Posterior vena cava (tissue), 2 donors: ENCODE measurements around the gene ZNF467. TPM values are rescaled to one million over a fixed set of nuclear protein-coding genes. Genes with fewer than 3 reads are reported as not detected.

ENCODE experiments used
- DNase-seq: peaks from one replicate; pipeline ENCODE4 v3.0.0-alpha.2; 2020; ENCODE audit warnings: low spot score
- intact Hi-C, 2 donors: fragments of 100-400 bp; cut with DNase I; formaldehyde crosslinking; loops; one replicate each; pipeline versions ENCODE4 v1.14.1 to v1.14.2; 2022 to 2023
- total RNA-seq, 2 donors: library from RNA; stranded (reverse); fragmentation: NEBNext Ultra II Directional; extraction: Animal tissue kit (Norgen Biotek cat#: 25700); gene quantifications; one replicate each; pipeline ENCODE4 v1.2.1, GENCODE V29; 2021
- donor health status: DM: yes; HTN: yes; CAD: no.
- donor health status: DM: yes; HTN: yes; CAD: no.

ZNF467 gene
- total RNA-seq, 2 donors from 2014 or later = 10.9 to 12.0 TPM

DNA sequence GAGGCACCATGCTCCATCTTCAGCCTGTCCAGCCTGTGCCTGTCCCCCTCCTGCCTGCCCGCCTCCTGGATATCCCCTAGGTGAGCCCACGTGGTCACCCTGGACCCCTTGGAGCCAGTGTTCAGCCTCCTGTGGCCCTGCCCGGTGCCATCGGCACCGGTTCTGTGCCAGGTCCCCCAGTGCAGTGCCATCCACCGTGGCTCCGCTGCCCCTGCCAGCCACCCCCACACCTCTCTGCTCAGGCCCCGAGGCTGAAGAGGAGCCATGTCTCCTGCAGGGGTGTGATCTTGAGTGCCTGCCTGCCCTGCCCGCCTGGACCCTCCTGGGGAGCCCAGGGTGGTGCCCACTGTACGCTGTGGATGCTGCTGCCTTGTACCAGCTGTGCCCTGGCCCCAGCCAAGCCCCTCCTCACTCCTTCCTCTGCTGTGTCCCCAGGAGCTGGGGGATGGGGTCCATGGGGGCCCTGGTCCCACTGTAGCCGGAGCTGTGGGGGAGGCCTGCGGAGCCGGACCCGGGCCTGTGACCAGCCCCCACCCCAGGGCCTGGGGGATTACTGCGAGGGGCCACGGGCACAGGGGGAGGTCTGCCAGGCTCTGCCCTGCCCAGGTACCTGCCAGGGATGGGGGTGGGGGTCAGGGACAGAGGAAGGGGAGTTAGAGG, 38.6 kb upstream of the ZNF467 start:
- intact Hi-C loops = no loop called here
- DNase-seq = no peak

DNA sequence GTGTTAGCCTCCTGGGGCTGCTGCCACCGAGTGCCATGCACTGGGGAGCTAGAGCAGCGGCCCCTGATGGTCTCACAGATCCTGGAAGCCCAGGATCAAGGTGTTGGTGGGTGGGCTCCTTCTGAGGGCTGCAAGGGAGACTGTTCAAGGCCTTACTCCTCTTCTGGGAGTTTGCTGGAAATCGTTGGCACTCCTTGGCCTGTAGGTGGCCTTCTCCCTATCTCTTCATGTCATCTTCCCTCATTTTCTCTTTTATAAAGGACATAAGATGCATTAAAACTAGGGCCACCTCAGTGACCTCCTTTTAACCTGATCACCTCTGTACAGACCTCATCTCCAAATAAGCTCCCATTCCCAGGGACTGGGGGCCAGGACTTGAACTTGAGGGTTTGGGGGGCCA, 37.8 kb upstream of the ZNF467 start:
- DNase-seq = no peak
- intact Hi-C loops = no loop called here

DNA sequence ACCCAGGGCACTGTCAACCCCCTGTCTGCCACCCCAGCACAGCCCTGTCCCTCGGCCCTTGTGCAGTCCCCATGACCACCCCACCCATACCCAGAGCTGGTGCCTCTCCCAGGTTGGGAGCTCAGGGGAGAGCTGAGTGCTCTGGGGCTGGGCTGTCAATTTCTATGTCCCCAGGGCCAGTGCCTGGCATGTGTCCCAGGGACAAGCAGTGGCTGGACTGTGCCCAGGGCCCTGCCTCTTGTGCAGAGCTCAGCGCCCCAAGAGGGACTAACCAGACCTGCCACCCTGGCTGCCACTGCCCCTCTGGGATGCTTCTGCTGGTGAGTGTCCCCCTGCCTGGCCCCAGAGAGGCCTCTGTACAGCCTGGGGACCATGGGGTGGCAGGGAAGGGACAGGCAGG, 35.8 kb upstream of the ZNF467 start:
- intact Hi-C loops = no loop called here
- no peak for DNase-seq

DNA sequence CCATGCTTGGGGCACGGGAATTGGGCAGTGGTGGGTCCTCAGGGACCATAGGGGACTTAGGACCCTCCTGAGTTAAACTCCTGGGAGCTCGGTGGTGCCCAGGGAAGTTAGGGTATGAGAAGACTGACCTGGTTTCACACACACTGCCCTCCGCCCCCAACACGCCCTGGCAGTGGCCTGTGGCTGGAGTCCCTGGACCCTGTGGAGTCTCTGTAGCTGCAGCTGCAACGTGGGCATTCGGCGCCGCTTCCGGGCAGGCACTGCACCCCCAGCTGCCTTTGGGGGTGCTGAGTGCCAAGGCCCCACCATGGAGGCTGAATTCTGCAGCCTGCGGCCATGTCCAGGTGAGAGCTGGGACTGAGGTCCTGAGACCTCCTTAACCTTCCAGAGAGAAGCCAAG, 34.9 kb upstream of the ZNF467 start:
- intact Hi-C loops = no loop called here
- no peak for DNase-seq

DNA sequence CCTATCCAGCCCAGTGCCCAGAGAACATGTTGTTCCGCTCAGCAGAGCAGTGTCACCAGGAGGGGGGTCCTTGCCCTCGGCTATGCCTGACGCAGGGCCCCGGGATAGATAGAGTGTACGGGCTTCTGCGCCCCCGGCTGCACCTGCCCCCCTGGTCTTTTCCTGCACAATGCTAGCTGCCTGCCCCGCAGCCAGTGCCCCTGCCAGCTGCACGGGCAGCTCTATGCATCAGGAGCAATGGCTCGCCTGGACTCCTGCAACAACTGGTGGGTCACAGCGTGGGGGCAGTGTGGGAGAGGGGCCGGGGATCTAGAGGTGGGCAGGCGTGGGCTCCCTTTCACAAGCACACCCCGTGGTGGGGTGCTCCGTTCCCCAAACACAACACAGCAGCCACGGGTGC, 33.3 kb upstream of the ZNF467 start:
- no peak for DNase-seq
- intact Hi-C loops = no loop called here

DNA sequence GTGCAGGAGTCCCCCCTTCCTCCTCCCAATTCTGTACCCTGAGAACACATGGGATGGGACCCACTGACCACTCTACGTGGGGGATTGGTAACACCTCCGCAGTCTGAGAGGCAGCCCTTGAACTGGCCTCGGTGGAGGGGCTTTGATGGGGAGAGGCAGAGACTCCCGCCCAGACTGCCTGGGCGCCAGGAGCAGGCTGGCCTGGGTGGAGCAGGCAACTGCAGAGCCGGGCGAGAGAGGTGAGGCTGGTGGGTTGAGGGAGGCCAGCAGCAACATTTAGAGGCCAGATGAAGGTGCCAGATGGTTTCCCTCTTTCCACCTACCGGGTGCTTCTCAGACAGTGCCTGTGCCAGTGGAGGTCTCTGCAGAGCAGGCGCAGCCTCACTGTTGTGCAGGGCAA, 30.7 kb upstream of the ZNF467 start:
- intact Hi-C loops = no loop called here
- DNase-seq = no peak

DNA sequence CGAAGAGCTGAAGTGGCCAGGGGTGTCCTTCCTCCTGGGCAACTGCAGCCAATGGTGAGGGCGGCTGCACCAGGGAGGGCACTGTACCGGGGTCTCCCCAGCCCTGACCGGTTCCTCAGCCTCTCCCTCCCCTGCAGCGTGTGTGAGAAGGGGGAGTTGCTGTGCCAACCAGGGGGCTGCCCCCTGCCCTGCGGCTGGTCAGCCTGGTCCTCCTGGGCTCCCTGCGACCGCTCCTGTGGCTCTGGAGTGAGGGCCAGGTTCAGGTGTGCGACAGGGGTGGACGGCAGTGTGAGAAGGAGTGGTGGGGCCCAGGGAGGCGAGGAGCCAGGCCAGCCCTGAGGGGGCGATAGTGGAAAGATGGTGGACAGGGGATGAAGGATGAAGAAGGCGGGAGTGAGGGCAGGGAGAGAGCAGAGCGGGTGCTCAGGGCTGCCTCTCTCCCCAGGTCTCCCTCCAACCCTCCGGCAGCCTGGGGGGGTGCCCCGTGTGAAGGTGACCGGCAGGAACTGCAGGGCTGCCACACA, 30.2 kb upstream of the ZNF467 start:
- intact Hi-C loops = no loop called here
- DNase-seq = no peak

DNA sequence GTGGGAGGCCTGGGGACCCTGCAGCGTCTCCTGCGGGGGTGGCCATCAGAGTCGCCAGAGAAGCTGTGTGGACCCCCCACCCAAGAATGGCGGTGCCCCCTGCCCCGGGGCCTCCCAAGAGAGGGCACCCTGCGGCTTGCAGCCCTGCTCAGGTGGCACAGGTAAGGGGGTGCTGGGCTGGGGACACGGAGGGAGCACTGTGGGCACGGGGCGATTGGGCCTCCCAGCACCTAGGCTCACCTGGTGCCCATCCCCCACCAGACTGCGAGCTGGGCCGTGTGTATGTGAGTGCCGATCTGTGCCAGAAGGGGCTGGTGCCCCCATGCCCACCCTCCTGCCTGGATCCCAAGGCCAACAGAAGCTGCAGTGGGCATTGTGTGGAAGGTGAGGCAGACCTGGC, 29.6 kb upstream of the ZNF467 start:
- intact Hi-C loops = no loop called here
- no peak for DNase-seq

DNA sequence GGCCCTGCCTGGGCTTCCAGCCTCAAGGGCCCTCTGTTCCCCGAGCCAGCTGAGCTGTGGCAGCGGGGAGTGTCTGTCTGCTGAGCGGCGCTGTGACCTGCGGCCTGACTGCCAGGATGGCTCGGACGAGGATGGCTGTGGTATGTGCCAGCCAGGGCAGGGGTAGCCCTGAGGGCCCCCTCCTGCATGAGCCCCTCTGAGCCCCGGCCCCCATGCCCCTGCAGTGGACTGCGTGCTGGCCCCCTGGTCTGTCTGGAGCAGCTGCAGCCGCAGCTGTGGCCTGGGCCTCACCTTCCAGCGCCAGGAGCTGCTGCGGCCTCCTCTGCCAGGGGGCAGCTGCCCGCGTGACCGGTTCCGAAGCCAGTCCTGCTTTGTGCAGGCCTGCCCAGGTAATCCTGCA, 28.4 kb upstream of the ZNF467 start:
- intact Hi-C loops = no loop called here
- no peak for DNase-seq

DNA sequence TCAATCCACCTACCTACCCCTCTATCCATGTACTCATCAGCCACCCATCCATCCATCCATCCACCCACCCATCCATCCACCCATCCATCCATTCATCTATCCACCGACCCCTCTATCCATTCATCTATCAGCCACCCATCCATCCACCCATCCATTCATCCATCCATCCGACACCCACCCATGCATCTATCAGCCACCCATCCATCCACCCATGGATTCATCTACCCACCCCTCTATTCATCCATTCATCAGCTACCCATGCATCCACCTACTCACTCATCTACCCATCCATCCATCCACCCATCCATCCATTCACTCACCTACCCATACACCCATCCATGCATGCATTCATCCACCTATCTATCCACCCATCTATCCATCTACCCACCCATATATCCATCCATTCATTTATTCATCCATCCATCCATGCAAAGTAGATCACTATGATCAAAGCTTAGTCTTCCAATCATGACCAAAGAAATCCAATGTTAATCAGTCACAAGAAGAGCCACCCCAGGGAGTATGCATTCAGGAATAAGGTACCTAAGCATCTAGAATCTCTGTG, 27.7 kb upstream of the ZNF467 start:
- intact Hi-C loops = no loop called here
- DNase-seq = no peak

DNA sequence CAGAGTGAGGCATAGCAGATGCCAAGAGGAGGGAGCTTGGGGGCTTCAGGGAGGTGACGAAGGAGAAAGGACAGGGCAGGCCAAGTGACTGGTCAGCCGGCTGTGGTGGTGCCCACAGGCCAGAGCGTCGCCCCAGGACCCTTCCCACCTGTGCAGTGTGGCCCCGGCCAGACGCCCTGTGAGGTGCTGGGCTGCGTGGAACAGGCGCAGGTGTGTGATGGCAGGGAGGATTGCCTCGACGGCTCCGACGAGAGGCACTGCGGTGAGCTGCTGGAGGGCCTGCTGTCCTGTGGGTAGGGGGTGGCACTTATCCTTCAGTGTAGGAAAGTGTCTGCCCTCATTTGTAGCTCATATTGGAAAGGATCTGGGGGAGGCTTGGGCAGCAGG, 26.8 kb upstream of the ZNF467 start:
- no peak for DNase-seq
- intact Hi-C loops = no loop called here

DNA sequence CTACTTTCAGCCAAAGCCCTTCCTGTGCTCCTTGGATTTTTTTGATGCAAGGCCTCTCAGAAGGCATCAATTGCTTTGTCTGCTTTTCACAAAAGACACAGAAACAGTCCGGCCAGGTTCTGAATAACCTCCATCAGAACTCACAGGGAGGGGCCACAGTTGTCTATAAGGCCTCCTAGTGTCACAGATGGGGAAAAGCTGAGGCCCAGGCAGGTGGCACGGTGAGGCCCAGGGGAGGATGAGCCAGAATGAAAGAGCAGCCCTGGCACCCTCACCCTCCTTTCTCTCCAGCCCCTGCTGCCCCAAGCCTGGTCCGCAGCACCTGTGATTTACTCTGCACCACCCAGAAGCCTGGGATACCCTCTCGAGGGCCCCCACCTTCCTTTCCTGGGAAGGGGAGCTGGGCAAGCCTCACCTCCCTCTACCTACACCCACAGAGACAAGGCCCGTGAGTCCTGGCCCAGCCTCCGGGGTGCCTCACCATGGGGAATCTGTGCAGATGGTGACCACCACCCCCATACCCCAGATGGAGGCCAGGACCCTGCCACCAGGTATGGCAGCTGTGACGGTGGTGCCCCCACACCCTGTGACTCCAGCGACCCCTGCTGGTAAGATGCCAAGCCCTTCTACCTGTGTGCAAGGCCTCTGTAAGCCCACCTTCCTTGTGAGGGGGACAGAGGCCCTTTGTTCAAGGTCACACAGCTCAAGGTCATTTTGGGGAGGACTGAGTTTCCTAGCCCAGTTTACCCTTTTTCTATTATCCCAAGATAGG, 26.2 kb upstream of the ZNF467 start:
- DNase-seq = no peak
- intact Hi-C loops = no loop called here

DNA sequence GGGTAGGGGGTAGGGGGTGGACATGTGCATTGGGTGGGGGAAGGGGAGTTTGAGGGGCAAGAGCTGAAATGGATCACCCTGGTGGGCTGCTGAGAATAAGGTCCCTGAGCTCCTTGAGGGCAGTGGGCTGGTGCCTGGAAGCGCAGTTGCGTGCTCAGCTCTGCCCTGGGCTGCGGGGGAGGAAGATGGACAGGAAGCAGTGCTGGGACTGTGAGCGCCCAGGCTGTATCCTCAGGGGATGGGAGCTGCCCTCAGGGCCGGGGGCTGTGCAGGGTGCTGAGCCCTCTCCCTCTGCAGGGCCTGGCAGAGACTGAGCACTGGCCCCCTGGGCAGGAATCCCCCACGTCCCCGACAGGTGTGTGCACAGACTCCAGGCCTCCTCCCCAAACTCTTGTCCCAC, 24.4 kb upstream of the ZNF467 start:
- intact Hi-C loops = no loop called here
- no peak for DNase-seq

DNA sequence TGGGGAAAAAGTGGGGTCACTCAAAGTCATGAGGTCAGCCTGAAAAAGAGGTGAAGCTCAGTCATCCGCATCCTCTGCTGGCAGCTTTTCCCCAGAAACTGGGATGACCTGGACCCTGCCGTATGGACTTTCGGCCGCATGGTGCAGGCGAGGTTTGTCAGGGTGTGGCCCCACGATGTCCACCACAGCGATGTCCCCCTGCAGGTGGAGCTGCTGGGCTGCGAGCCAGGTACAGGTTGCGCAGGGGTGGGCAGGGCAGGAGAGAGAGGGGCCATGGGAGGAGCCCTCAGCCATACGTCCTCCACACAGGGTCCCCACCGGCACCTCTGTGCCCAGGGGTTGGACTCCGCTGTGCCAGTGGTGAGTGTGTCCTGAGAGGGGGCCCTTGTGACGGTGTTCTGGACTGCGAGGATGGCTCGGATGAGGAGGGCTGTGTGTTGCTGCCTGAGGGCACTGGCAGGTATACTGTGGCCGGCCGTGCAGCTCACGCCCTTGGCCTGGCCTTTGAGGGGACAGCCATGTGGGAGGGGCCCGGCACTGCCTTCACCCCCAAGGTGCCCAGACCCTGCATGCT, 23.0 kb upstream of the ZNF467 start:
- intact Hi-C loops = no loop called here

DNA sequence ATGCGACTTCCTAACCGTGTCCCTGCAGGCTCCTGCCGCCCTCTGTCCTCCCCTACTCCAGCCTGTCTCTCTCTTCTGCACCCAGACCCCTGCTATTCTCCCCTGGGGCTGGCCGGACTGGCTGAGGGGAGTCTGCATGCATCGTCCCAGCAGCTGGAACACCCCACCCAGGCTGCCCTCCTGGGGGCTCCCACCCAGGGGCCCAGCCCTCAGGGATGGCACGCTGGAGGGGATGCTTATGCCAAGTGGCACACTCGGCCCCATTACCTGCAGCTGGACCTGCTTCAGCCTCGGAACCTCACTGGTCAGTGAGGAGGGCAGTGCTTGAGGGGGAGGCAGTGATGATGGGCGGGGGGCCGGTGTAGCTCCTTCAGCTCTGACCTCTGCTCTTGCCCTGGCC, 21.7 kb upstream of the ZNF467 start:
- no peak for DNase-seq
- intact Hi-C loops = no loop called here

More for the DNA sequence above, 23.0 kb upstream of the ZNF467 start:
- no peak for DNase-seq

DNA sequence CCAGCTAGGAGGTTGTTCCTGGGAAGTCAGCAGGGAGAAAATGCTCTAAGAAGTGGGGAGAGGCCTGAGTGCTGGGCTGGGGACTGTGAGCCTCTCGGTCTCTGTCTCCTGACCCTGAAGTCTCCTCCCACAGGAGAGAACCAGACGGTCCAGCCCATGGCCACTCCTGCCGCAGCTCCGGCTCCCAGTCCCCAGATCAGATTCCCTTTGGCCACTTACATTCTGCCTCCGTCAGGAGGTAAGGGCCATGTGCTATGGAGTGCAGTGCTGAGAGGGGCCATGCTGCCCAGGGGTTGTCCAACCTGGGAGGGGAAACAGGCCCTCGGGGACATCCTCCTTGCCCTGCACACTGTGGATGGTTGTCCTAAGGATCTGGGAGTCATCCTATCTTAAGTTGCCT, 21.3 kb upstream of the ZNF467 start:
- no peak for DNase-seq
- intact Hi-C loops = no loop called here

DNA sequence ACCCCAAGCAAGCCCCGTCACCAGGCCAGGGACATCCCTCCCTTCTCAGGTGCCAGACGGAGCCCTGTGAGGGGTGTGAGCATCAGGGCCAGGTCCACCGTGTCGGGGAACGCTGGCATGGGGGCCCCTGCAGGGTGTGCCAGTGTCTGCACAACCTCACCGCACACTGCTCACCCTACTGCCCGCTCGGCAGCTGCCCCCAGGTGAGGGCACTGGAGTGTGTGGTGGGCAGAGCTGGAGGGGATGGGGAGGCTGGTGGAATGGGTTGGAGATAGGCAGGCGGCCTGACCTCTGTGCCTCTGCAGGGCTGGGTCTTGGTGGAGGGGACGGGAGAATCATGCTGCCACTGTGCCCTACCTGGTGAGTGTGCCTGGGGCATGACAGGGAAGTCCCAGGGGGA, 19.9 kb upstream of the ZNF467 start:
- intact Hi-C loops = no loop called here
- DNase-seq = no peak

DNA sequence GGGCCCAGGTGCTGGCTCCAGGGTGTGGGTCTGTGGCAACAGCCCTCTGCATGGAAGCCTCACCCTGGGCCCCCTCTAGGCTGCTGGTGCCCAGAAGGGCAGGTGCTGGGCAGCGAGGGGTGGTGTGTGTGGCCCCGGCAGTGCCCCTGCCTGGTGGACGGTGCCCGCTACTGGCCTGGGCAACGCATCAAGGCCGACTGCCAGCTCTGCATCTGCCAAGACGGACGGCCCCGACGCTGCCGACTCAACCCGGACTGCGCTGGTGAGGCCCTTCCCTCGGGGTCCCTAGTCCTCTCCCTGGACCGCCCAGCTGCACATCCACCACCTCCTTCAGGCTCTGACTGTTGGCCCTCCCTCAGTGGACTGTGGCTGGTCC, 18.8 kb upstream of the ZNF467 start:
- intact Hi-C loops = no loop called here

DNA sequence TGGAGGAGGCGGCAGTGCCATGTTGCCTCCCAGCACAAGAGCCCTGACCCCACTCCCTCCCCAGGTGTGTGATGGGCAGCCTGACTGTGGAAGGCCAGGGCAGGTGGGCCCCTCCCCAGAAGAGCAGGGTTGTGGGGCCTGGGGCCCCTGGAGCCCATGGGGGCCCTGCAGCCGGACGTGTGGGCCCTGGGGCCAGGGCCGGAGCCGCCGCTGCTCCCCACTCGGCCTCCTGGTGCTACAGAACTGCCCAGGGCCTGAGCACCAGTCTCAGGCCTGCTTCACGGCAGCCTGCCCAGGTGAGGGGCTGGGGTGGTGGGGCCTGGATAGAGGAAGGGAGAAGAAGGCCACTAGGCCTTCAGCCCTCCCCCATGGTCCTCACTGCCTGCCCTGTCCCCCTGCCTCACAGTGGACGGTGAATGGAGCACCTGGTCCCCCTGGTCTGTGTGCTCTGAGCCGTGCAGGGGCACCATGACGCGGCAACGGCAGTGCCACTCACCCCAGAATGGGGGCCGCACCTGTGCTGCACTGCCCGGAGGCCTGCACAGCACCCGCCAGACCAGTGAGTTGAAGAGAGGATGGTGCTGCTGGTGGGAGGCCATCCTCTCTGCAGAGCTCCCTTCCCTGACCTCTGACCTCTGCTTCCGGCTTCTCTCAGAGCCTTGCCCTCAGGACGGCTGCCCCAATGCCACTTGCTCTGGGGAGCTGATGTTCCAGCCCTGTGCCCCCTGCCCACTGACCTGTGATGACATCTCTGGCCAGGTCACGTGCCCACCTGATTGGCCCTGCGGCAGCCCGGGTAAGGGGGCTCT, 18.2 kb upstream of the ZNF467 start:
- intact Hi-C loops = no loop called here
- no peak for DNase-seq

More for the DNA sequence above, 18.8 kb upstream of the ZNF467 start:
- DNase-seq = no peak
